CD4-positive, CD25-positive, alpha-beta regulatory T cell (primary cell): Measurements from ENCODE around the gene ZNF169. TPM values are rescaled to one million over a fixed set of nuclear protein-coding genes. Genes with fewer than 3 reads are reported as not detected.
"Not testable (repeated sequence)": the region's sequence is repeated elsewhere in the genome, so short reads cannot be mapped to it uniquely, and the experiment has no call there.

Experiments used
- ATAC-seq, 2 donors: fragments of 150-1000 bp; cut with Tn5 transposase; one replicate each; pipeline ENCODE4 v1.10.0; 2021; ENCODE audit warnings: low read depth in 2 of 2, moderate number of reproducible peaks in 2 of 2, moderate library complexity in 1 of 2
- DNase-seq, 3 donors: peaks; one replicate each; pipeline versions ENCODE4 v3.0.0 to v3.0.0-alpha.2; 2012 to 2022; ENCODE audit warnings: mixed read lengths in 1 of 3
- H3K27ac ChIP-seq: one replicate; pipeline ENCODE4 v1.7.0; 2013; ENCODE audit warnings: mild to moderate bottlenecking, low read length; ENCODE audit not compliant: insufficient read depth, poor library complexity, severe bottlenecking
- H3K27me3 ChIP-seq: one replicate; pipeline ENCODE4 v1.7.0; 2013; ENCODE audit warnings: low read length; ENCODE audit not compliant: control insufficient read depth, insufficient read depth
- H3K36me3 ChIP-seq: one replicate; pipeline ENCODE4 v1.7.0; 2013; ENCODE audit warnings: mild to moderate bottlenecking, low read length, moderate library complexity; ENCODE audit not compliant: control insufficient read depth, insufficient read depth
- H3K4me1 ChIP-seq: 2 replicates; pipeline ENCODE4 v1.7.0; 2013; ENCODE audit warnings: mild to moderate bottlenecking, low read length; ENCODE audit not compliant: insufficient read depth, control insufficient read depth, poor library complexity, severe bottlenecking
- H3K4me3 ChIP-seq: one replicate; pipeline ENCODE4 v1.7.0; 2013; ENCODE audit warnings: low read depth, mild to moderate bottlenecking, low read length, moderate library complexity
- H3K9me3 ChIP-seq, 2 experiments: 1 replicate in 1 of 2; 2 replicates in 1 of 2; pipeline ENCODE4 v1.7.0; 2013; ENCODE audit warnings: low read length in 2 of 2, mild to moderate bottlenecking in 1 of 2, moderate library complexity in 1 of 2; ENCODE audit not compliant: control insufficient read depth in 2 of 2
- H3K27ac Mint-ChIP-seq, 3 donors: one replicate each; pipeline ENCODE4 v1.8.0; 2020 to 2022; ENCODE audit warnings: mild to moderate bottlenecking in 3 of 3, mixed read lengths in 3 of 3, moderate library complexity in 2 of 3
- H3K27me3 Mint-ChIP-seq: one replicate; pipeline ENCODE4 v1.8.0; 2022; ENCODE audit warnings: mild to moderate bottlenecking, mixed read lengths
- H3K36me3 Mint-ChIP-seq: one replicate; pipeline ENCODE4 v1.8.0; 2020; ENCODE audit warnings: mixed read lengths
- H3K4me1 Mint-ChIP-seq, 4 donors: one replicate each; pipeline ENCODE4 v1.8.0; 2020 to 2022; ENCODE audit warnings: mixed read lengths in 4 of 4, mild to moderate bottlenecking in 1 of 4
- H3K4me3 Mint-ChIP-seq, 4 donors: one replicate each; pipeline ENCODE4 v1.8.0; 2020 to 2022; ENCODE audit warnings: mild to moderate bottlenecking in 4 of 4, mixed read lengths in 4 of 4, moderate library complexity in 3 of 4
- H3K9me3 Mint-ChIP-seq, 7 donors: one replicate each; pipeline ENCODE4 v1.8.0; 2020 to 2022; ENCODE audit warnings: mixed read lengths in 7 of 7, mild to moderate bottlenecking in 3 of 7, moderate library complexity in 2 of 7
- polyA plus RNA-seq, 4 donors: library from polyadenylated mRNA; unstranded; fragments of 300-500 nt; fragmentation: Illumina TruSeq; gene quantifications; one replicate each; pipeline ENCODE4 v1.2.3, GENCODE V29; 2021
- total RNA-seq: library from RNA; stranded (reverse); gene quantifications from one replicate; pipeline ENCODE4 v1.2.3, GENCODE V29; 2022

Gene ZNF169
- total and polyA plus RNA-seq, 5 donors from 2014 or later, result 2.7 to 7.7 (median 5.4) TPM

DNA sequence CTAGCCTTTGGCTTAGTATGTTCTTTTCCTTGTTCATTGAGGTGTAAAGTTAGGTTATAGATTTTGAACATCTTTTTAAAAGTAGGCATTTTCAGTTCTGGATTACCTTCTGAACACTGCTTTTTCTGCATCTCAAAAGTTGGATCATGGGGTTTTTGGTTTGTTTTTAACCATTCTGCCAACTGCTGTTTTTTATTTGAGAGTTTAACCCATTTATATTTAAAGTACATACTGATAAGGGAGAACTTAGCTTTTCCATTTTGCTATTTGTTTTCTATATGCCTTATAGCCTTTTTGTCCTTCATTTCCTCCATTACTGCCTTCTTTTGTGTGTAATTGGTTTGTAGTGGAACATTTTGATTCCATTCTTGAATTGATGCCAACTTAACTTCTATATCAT is 30.5 kb upstream of the ZNF169 start:
- H3K4me1 Mint-ChIP-seq, result no peaks in the 10 kb centered on the region
- Histone ChIP-seq H3K9me3 (peaks cover 5% of the 10 kb centered on the region in 2 experiments), H3K4me1 (no peaks in the 10 kb centered on the region), H3K27me3 (peaks cover 13% of the 10 kb centered on the region), H3K27ac (no peak overlapping the region), H3K4me3 (no peak overlapping the region), H3K36me3 (no peaks in the 10 kb centered on the region)
- no peak overlapping the region for H3K4me3 Mint-ChIP-seq
- peaks cover 47% of the 10 kb centered on the region for H3K27me3 Mint-ChIP-seq
- H3K36me3 Mint-ChIP-seq, result no peaks in the 10 kb centered on the region
- ATAC-seq (no peak), DNase-seq (no peak)
- no peak overlapping the region for H3K27ac Mint-ChIP-seq
- H3K9me3 Mint-ChIP-seq, result peaks cover 1 to 13% (median 3%) of the 10 kb centered on the region in 7 donors

DNA sequence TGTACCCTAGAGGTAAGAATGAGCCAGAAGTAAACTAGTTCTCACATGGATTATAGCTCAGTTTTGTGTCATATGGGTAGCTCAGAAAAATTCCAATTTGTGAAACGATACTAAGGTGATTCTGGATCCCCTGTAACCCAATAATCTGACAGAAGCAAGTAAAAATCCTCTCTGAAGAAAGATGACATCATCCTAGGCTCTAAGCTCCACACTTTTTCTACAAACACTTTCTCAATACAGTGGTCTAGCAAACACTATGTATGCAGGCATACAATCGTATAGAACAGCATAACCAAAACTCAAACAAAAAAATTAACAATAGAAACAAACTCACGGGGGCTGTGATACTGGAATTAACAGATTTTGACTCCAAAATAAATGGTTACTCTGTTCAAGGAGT is 26.7 kb upstream of the ZNF169 start:
- no peak overlapping the region for H3K4me3 ChIP-seq
- ATAC-seq, result no peak
- Mint-ChIP-seq H3K36me3 (no peaks in the 10 kb centered on the region), H3K4me3 (no peak overlapping the region), H3K27me3 (peaks cover 36% of the 10 kb centered on the region), H3K4me1 (no peaks in the 10 kb centered on the region), H3K9me3 (peaks cover 0 to 6% (median 2%) of the 10 kb centered on the region in 7 donors), H3K27ac (no peak overlapping the region)
- H3K9me3 ChIP-seq, result peaks cover 5% of the 10 kb centered on the region in 2 experiments
- no peaks in the 10 kb centered on the region for H3K4me1 ChIP-seq
- H3K27ac ChIP-seq, result no peak overlapping the region
- peaks cover 15% of the 10 kb centered on the region for H3K27me3 ChIP-seq
- DNase-seq, result no peak
- no peaks in the 10 kb centered on the region for H3K36me3 ChIP-seq

DNA sequence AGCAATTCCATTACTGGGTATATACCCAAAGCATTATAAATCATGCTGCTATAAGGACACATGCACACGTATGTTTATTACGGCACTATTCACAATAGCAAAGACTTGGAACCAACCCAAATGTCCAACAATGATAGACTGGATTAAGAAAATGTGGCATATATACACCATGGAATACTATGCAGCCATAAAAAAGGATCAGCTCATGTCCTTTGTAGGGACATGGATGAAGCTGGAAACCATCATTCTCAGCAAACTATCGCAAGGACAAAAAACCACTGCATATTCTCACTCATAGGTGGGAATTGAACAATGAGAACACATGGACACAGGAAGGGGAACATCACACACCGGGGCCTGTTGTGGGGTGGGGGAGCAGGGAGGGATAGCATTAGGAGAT is 18.0 kb upstream of the ZNF169 start:
- peaks cover 27% of the 10 kb centered on the region for H3K27me3 Mint-ChIP-seq
- DNase-seq, H3K4me3 ChIP-seq, H3K4me1 ChIP-seq, H3K4me3 Mint-ChIP-seq, H3K36me3 Mint-ChIP-seq, H3K36me3 ChIP-seq, H3K27me3 ChIP-seq, H3K27ac Mint-ChIP-seq, H3K4me1 Mint-ChIP-seq, H3K27ac ChIP-seq, H3K9me3 Mint-ChIP-seq, H3K9me3 ChIP-seq, ATAC-seq: not testable (repeated sequence)

GRCh38 chr9:94245651-94246050 is 13.4 kb upstream of the ZNF169 start:
- Mint-ChIP-seq H3K9me3 (peaks cover 0 to 4% (median 0%) of the 10 kb centered on the region in 7 donors), H3K36me3 (no peaks in the 10 kb centered on the region), H3K27ac (no peak overlapping the region), H3K4me3 (no peak overlapping the region), H3K4me1 (peaks cover 0 to 4% (median 0%) of the 10 kb centered on the region in 4 donors), H3K27me3 (peaks cover 28% of the 10 kb centered on the region)
- no peak for ATAC-seq
- Histone ChIP-seq H3K9me3 (no peaks in the 10 kb centered on the region), H3K27me3 (peaks cover 2% of the 10 kb centered on the region), H3K4me3 (no peak overlapping the region), H3K36me3 (no peaks in the 10 kb centered on the region), H3K4me1 (no peaks in the 10 kb centered on the region), H3K27ac (no peak overlapping the region)
- DNase-seq, result no peak

DNA sequence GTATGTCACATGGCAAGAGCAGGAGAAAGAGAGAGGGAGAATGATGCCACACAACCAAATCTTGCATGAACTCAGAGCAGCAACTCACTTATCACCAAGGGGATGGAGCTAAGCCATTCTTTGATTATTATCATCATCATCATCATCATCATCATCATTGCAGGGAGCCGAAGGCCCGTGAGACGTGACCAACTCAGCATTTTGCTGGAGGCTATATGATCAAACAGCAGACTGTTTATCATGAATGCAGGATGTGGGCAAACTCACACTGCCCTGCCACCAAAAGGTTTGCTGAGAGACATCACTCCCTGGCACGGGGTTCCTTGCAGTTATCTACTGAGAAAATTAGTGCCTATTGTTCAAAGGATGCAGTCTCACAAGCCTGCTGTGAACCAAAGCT is 8.6 kb upstream of the ZNF169 start:
- H3K27ac ChIP-seq, result no peak overlapping the region
- H3K4me3 Mint-ChIP-seq, result no peak overlapping the region
- peaks cover 0 to 3% (median 0%) of the 10 kb centered on the region in 7 donors for H3K9me3 Mint-ChIP-seq

GRCh38 chr9:94256007-94256406 is 3.1 kb upstream of the ZNF169 start:
- peaks cover 10% of the 10 kb centered on the region for H3K27me3 ChIP-seq
- peaks cover 0 to 2% (median 0%) of the 10 kb centered on the region in 7 donors for H3K9me3 Mint-ChIP-seq
- no peaks in the 10 kb centered on the region for H3K9me3 ChIP-seq
- no peak for ATAC-seq
- no peak overlapping the region for H3K27ac ChIP-seq
- peaks cover 0 to 23% (median 9%) of the 10 kb centered on the region in 4 donors for H3K4me1 Mint-ChIP-seq
- H3K27ac Mint-ChIP-seq, result no peak overlapping the region
- H3K36me3 Mint-ChIP-seq, result peaks cover 3% of the 10 kb centered on the region
- no peak for DNase-seq
- no peak overlapping the region for H3K4me3 Mint-ChIP-seq
- no peak overlapping the region for H3K4me3 ChIP-seq
- H3K4me1 ChIP-seq, result peaks cover 20% of the 10 kb centered on the region
- peaks cover 22% of the 10 kb centered on the region for H3K27me3 Mint-ChIP-seq
- H3K36me3 ChIP-seq, result no peaks in the 10 kb centered on the region

More for the DNA sequence above, 8.6 kb upstream of the ZNF169 start:
- no peak overlapping the region for H3K4me3 ChIP-seq
- H3K36me3 ChIP-seq, result no peaks in the 10 kb centered on the region
- H3K4me1 ChIP-seq, result no peaks in the 10 kb centered on the region
- Mint-ChIP-seq H3K36me3 (no peaks in the 10 kb centered on the region), H3K4me1 (peaks cover 0 to 4% (median 0%) of the 10 kb centered on the region in 4 donors), H3K27me3 (peaks cover 33% of the 10 kb centered on the region), H3K27ac (no peak overlapping the region)
- no peaks in the 10 kb centered on the region for H3K9me3 ChIP-seq
- no peak for ATAC-seq
- H3K27me3 ChIP-seq, result peaks cover 2% of the 10 kb centered on the region
- peak in 1 of 3 donors; percentile 23 for DNase-seq

DNA sequence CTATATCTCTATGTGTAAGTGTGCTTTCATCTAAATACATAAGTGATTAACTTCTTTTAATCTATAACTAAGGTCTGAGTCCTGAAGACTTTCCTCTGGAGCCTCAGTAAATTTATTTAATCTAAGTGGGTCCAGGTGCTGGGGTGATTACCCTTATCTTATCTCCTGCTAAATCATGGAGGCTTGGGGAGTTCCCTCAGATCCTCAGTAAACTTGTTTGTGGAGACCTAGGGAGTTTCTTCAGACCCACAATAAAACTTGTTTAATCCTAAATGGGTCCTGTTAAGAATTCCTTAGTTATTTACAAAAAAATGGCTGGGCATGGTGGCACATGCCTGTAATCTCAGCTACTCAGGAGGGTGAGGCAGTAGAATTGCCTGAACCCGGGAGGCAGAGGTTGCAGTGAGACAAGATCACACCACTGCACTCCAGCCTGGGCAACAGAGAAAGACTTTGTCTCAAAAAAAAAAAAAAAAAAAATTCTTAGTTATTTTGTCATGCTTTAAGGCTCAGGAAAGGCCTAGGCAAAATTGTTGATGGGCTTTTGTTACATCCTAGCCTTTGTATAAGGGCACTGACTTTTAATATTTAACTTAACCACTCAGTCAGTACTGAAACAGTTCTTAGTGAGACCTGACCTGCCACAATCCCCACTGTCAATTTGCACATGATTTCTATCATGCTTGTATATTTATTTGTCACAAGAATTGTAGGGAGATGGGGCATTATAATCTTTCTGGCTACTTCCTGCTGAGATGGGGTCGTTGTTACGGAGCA is 6.7 kb downstream of the ZNF169 start:
- H3K36me3 ChIP-seq, H3K27ac ChIP-seq, H3K27ac Mint-ChIP-seq, H3K4me1 ChIP-seq, H3K9me3 Mint-ChIP-seq, H3K4me3 ChIP-seq, H3K9me3 ChIP-seq, H3K27me3 ChIP-seq, DNase-seq, H3K27me3 Mint-ChIP-seq, ATAC-seq, H3K4me3 Mint-ChIP-seq: not testable (repeated sequence)
- Mint-ChIP-seq H3K4me1 (peaks cover 13 to 51% (median 39%) of the 10 kb centered on the region in 4 donors), H3K36me3 (peaks cover 22% of the 10 kb centered on the region)

DNA sequence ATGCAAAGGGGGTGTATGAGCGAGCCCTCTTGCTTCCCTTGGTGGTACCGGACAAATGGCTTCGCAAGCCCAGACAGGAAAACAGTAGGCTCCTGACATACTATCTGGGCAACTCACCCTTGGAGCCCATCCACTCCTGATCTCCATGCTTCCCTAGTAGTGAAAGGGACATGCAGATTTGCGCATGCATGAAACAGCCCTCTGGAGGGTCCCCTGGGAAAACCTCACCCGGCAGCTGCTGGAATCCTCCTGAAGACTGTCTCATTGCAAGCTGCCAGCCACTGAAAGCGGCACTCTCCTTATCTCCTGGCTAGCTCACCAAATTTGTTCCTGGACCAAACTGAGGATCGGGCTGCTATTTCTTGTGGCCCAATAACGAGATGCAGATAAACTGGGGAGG is 10.2 kb downstream of the ZNF169 start:
- Mint-ChIP-seq H3K27ac (no peak overlapping the region), H3K27me3 (no peaks in the 10 kb centered on the region), H3K36me3 (peaks cover 28% of the 10 kb centered on the region), H3K9me3 (peaks cover 0 to 7% (median 3%) of the 10 kb centered on the region in 7 donors), H3K4me1 (peaks cover 25 to 44% (median 30%) of the 10 kb centered on the region in 4 donors), H3K4me3 (no peak overlapping the region)
- no peak for DNase-seq
- H3K4me3 ChIP-seq, result no peak overlapping the region
- no peaks in the 10 kb centered on the region for H3K27me3 ChIP-seq
- no peak overlapping the region for H3K27ac ChIP-seq
- no peaks in the 10 kb centered on the region for H3K4me1 ChIP-seq
- no peaks in the 10 kb centered on the region for H3K9me3 ChIP-seq
- H3K36me3 ChIP-seq, result peaks cover 6% of the 10 kb centered on the region
- no peak for ATAC-seq
